GM12892 (cell line): Measurements from ENCODE around the gene PBX1.

ENCODE experiments used
- POLR2A ChIP-seq: IDR thresholded peaks from 2 replicates; pipeline ENCODE4 v1.6.1; 2011; ENCODE audit warnings: low read depth, low read length, control low read depth
- POLR2AphosphoS5 ChIP-seq: IDR thresholded peaks from 2 replicates; pipeline ENCODE4 v1.6.1; 2011; ENCODE audit warnings: low read depth, low read length, control low read depth

- no peak for TF ChIP-seq POLR2A
- TF ChIP-seq POLR2AphosphoS5, result no peak
These were observed 89.7 kb downstream of the PBX1 start for GRCh38 chr1:164648636-164649035.
